Measurements from ENCODE around the gene PSD2. TPM values are rescaled to one million over a fixed set of nuclear protein-coding genes. Genes with fewer than 3 reads are reported as not detected.

PSD2 gene
- total RNA-seq, 1 experiment from 2014 or later: 0.79 TPM

GRCh38 chr5:139855451-139855850, 59.8 kb downstream of the PSD2 start:
- TF ChIP-seq FOSL1 (IDR thresholded peaks at IDR 0.05; ENCODE audit: low read depth) (no peak), EZH2phosphoT487 (IDR thresholded peaks at IDR 0.05; ENCODE audit: borderline replicate concordance) (no peak), SIN3A (IDR thresholded peaks at IDR 0.05; ENCODE audit: low read depth) (no peak), JUND (IDR thresholded peaks at IDR 0.05) (no peak), ELF1 (IDR thresholded peaks at IDR 0.05; ENCODE audit: borderline replicate concordance, low read depth) (no peak), CTCF (IDR thresholded peaks at IDR 0.05 in 2 of 3, conservative IDR thresholded peaks at IDR 0.05 in 1 of 3; ENCODE audit: borderline replicate concordance in 1 of 3, insufficient read depth in 1 of 3, low read depth in 2 of 3, low read length in 2 of 3) (no peak)
- H3K27me3 ChIP-seq (ENCODE audit: insufficient read depth, low read length): no peaks in the 10 kb centered on the region
- H3K9me3 ChIP-seq (ENCODE audit: control insufficient read depth in 1 of 2, insufficient read depth in 1 of 2, low read depth in 1 of 2, low read length in 2 of 2): no peaks in the 10 kb centered on the region
- no peaks in the 10 kb centered on the region for H3K4me1 ChIP-seq (ENCODE audit: control insufficient read depth in 1 of 2, insufficient read depth in 2 of 2, low read length in 2 of 2)
- no peak overlapping the region for H3K4me3 ChIP-seq (replicated peaks in 1 of 2; ENCODE audit: low read depth in 1 of 2, low read length in 2 of 2)
- ATAC-seq (no peak), DNase-seq (ENCODE audit: low read depth, low spot score) (no peak)
- no peak overlapping the region for H3K9ac ChIP-seq (ENCODE audit: low read length)
- no peaks in the 10 kb centered on the region for H3K9me2 ChIP-seq (ENCODE audit: insufficient read depth)
- RAD21 ChIA-PET (ENCODE audit: low non-redundant PET in 1 of 2, low total read pairs in 2 of 2, uncharacterized antibody in 2 of 2, unreplicated experiment in 2 of 2): no interaction called here
- no peak overlapping the region for H3K4me2 ChIP-seq (ENCODE audit: low read length)
- no peaks in the 10 kb centered on the region for H4K20me1 ChIP-seq (ENCODE audit: insufficient read depth)
- POLR2A ChIA-PET: no interaction called here
- H2AFZ ChIP-seq (ENCODE audit: low read depth, low read length, poor library complexity, severe bottlenecking): no peak overlapping the region
- intact Hi-C loops (cut with micrococcal nuclease): no loop called here
- no peaks in the 10 kb centered on the region for H3K79me2 ChIP-seq (ENCODE audit: insufficient read depth, low read length)
- no peak overlapping the region for H3K27ac ChIP-seq (ENCODE audit: low read depth, low read length)
- H3K36me3 ChIP-seq (ENCODE audit: control insufficient read depth in 1 of 2, insufficient read depth in 2 of 2, low read length in 2 of 2): no peaks in the 10 kb centered on the region
- no TSS peak for BruUV-seq (replicated peaks)
- CTCF ChIA-PET: no interaction called here

GRCh38 chr5:139855946-139856540, 60.4 kb downstream of the PSD2 start:
- ChIA-PET CTCF (no interaction called here), POLR2A (no interaction called here), RAD21 (ENCODE audit: low non-redundant PET in 1 of 2, low total read pairs in 2 of 2, uncharacterized antibody in 2 of 2, unreplicated experiment in 2 of 2) (no interaction called here)
- BruUV-seq (replicated peaks): no TSS peak
- no peaks in the 10 kb centered on the region for H3K36me3 ChIP-seq (ENCODE audit: control insufficient read depth in 1 of 2, insufficient read depth in 2 of 2, low read length in 2 of 2)
- no peak for DNase-seq (ENCODE audit: low read depth, low spot score)
- no peak overlapping the region for H3K27ac ChIP-seq (ENCODE audit: low read depth, low read length)
- H3K4me2 ChIP-seq (ENCODE audit: low read length): no peak overlapping the region
- no peaks in the 10 kb centered on the region for H3K9me3 ChIP-seq (ENCODE audit: control insufficient read depth in 1 of 2, insufficient read depth in 1 of 2, low read depth in 1 of 2, low read length in 2 of 2)
- H3K4me3 ChIP-seq (replicated peaks in 1 of 2; ENCODE audit: low read depth in 1 of 2, low read length in 2 of 2): no peak overlapping the region
- H3K79me2 ChIP-seq (ENCODE audit: insufficient read depth, low read length): no peaks in the 10 kb centered on the region
- H3K9me2 ChIP-seq (ENCODE audit: insufficient read depth): no peaks in the 10 kb centered on the region
- H3K4me1 ChIP-seq (ENCODE audit: control insufficient read depth in 1 of 2, insufficient read depth in 2 of 2, low read length in 2 of 2): no peaks in the 10 kb centered on the region
- no peaks in the 10 kb centered on the region for H4K20me1 ChIP-seq (ENCODE audit: insufficient read depth)
- H3K9ac ChIP-seq (ENCODE audit: low read length): no peak overlapping the region
- no peak for ATAC-seq
- intact Hi-C loops (cut with micrococcal nuclease): no loop called here
- no peak overlapping the region for H2AFZ ChIP-seq (ENCODE audit: low read depth, low read length, poor library complexity, severe bottlenecking)
- no peaks in the 10 kb centered on the region for H3K27me3 ChIP-seq (ENCODE audit: insufficient read depth, low read length)
- TF ChIP-seq JUND (IDR thresholded peaks at IDR 0.05) (no peak), EZH2phosphoT487 (IDR thresholded peaks at IDR 0.05; ENCODE audit: borderline replicate concordance) (no peak), SIN3A (IDR thresholded peaks at IDR 0.05; ENCODE audit: low read depth) (no peak), EGR1 (IDR thresholded peaks at IDR 0.05; ENCODE audit: low read depth) (no peak), CEBPB (IDR thresholded peaks at IDR 0.05; ENCODE audit: low read depth) (no peak), ATF3 (IDR thresholded peaks at IDR 0.05) (no peak), EZH2 (IDR thresholded peaks at IDR 0.05) (no peak), REST (IDR thresholded peaks at IDR 0.05; ENCODE audit: low read depth) (no peak), YY1 (IDR thresholded peaks at IDR 0.05; ENCODE audit: extremely low read depth, insufficient replicate concordance, low read depth, low read length) (no peak), RAD21 (IDR thresholded peaks at IDR 0.05; ENCODE audit: low read depth) (no peak)
- TF ChIP-seq, protein P1, sequence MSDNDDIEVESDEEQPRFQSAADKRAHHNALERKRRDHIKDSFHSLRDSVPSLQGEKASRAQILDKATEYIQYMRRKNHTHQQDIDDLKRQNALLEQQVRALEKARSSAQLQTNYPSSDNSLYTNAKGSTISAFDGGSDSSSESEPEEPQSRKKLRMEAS (IDR thresholded peaks at IDR 0.05): no peak
